KMS-11 (cell line): ENCODE measurements around the gene PARVA.

Experiments
- H2AFZ ChIP-seq: fragments of 200-600 bp; sonication (generic); 2 replicates; pipeline ENCODE4 v1.6.1; 2016; ENCODE audit warnings: antibody characterized with exemption, mixed run types, low read depth
- H3K27ac ChIP-seq: fragments of 200-600 bp; sonication (generic); 2 replicates; pipeline ENCODE4 v1.6.1; 2016; ENCODE audit warnings: mild to moderate bottlenecking, mixed run types
- H3K27me3 ChIP-seq: fragments of 200-600 bp; sonication (generic); 2 replicates; pipeline ENCODE4 v1.6.1; 2017; ENCODE audit warnings: mild to moderate bottlenecking, low read depth, mixed run types, moderate library complexity; ENCODE audit not compliant: insufficient read depth
- H3K36me3 ChIP-seq: fragments of 200-600 bp; sonication (generic); 2 replicates; pipeline ENCODE4 v1.6.1; 2017; ENCODE audit warnings: mild to moderate bottlenecking, mixed run types; ENCODE audit not compliant: insufficient read depth
- H3K4me1 ChIP-seq: fragments of 200-600 bp; sonication (generic); 2 replicates; pipeline ENCODE4 v1.6.1; 2016; ENCODE audit warnings: mild to moderate bottlenecking, low read depth, mixed run types; ENCODE audit not compliant: poor library complexity, severe bottlenecking
- H3K4me2 ChIP-seq: fragments of 200-600 bp; sonication (generic); 2 replicates; pipeline ENCODE4 v1.7.0; 2016; ENCODE audit warnings: mild to moderate bottlenecking, mixed run types
- H3K4me3 ChIP-seq: fragments of 200-600 bp; sonication (generic); IDR thresholded peaks from 2 replicates; pipeline ENCODE4 v1.6.1; 2017; ENCODE audit warnings: low read depth, low read length, mixed read lengths; ENCODE audit not compliant: insufficient read depth
- H3K79me2 ChIP-seq: fragments of 200-600 bp; sonication (generic); 2 replicates; pipeline ENCODE4 v1.6.1; 2016; ENCODE audit warnings: low read depth, mixed run types; ENCODE audit not compliant: insufficient read depth
- H3K9ac ChIP-seq: fragments of 200-600 bp; sonication (generic); 2 replicates; pipeline ENCODE4 v1.6.1; 2016; ENCODE audit warnings: mild to moderate bottlenecking, mixed run types
- H4K20me1 ChIP-seq: fragments of 200-600 bp; sonication (generic); 2 replicates; pipeline ENCODE4 v1.6.1; 2016; ENCODE audit warnings: mild to moderate bottlenecking, mixed run types; ENCODE audit not compliant: insufficient read depth
- TF ChIP-seq, protein P1 (sequence below): fragments of 200-600 bp; sonication (generic); conservative IDR thresholded peaks from 2 replicates; pipeline ENCODE4 v1.6.1; 2017; ENCODE audit warnings: low read depth, mild to moderate bottlenecking, antibody characterized with exemption, low read length, moderate library complexity, mixed read lengths

Gene PARVA

DNA sequence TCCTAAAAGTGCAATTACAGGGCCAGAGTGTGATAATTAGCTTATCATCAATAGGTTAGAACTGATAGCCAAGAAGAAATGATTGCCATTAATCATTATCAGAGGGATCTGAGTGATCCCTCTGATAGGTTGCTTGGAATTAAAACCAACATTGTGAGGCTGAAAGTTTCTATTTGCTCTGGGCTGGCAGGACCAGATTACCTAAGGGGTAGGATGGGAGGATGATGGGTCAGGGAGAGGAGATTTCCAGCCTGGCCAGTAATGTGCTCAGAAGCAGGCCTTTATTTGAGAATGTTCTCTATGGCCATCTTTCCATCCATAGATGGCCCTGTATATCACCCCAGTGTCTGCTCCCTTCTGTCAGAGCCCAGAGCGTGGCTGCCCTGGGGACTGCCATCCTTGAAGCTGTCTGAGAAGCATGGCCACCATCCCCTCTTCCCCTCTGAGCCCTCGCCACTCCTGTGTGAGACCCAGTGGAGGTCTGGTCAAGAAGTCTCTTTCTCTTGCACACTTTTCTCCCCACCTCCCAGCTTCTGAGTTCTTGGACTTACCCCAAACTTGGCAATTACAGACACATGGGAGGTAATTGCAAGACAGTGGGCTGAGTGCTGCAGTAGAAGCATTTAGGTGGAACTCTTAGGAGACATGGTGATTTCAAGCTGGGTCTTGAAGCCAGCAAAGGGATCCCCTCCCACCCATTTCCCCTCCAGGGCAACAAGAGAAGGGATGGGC, 11.7 kb downstream of the PARVA start:
- H3K36me3 ChIP-seq, result no peaks in the 10 kb centered on the region
- TF ChIP-seq, protein P1, sequence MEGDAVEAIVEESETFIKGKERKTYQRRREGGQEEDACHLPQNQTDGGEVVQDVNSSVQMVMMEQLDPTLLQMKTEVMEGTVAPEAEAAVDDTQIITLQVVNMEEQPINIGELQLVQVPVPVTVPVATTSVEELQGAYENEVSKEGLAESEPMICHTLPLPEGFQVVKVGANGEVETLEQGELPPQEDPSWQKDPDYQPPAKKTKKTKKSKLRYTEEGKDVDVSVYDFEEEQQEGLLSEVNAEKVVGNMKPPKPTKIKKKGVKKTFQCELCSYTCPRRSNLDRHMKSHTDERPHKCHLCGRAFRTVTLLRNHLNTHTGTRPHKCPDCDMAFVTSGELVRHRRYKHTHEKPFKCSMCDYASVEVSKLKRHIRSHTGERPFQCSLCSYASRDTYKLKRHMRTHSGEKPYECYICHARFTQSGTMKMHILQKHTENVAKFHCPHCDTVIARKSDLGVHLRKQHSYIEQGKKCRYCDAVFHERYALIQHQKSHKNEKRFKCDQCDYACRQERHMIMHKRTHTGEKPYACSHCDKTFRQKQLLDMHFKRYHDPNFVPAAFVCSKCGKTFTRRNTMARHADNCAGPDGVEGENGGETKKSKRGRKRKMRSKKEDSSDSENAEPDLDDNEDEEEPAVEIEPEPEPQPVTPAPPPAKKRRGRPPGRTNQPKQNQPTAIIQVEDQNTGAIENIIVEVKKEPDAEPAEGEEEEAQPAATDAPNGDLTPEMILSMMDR, result no peak
- H3K27ac ChIP-seq, result no peak overlapping the region
- H2AFZ ChIP-seq, result no peak overlapping the region
- no peaks in the 10 kb centered on the region for H3K27me3 ChIP-seq
- no peaks in the 10 kb centered on the region for H4K20me1 ChIP-seq
- H3K9ac ChIP-seq, result no peak overlapping the region
- H3K4me1 ChIP-seq, result no peaks in the 10 kb centered on the region
- no peaks in the 10 kb centered on the region for H3K79me2 ChIP-seq
- H3K4me3 ChIP-seq, result no peak overlapping the region
- H3K4me2 ChIP-seq, result no peak overlapping the region

DNA sequence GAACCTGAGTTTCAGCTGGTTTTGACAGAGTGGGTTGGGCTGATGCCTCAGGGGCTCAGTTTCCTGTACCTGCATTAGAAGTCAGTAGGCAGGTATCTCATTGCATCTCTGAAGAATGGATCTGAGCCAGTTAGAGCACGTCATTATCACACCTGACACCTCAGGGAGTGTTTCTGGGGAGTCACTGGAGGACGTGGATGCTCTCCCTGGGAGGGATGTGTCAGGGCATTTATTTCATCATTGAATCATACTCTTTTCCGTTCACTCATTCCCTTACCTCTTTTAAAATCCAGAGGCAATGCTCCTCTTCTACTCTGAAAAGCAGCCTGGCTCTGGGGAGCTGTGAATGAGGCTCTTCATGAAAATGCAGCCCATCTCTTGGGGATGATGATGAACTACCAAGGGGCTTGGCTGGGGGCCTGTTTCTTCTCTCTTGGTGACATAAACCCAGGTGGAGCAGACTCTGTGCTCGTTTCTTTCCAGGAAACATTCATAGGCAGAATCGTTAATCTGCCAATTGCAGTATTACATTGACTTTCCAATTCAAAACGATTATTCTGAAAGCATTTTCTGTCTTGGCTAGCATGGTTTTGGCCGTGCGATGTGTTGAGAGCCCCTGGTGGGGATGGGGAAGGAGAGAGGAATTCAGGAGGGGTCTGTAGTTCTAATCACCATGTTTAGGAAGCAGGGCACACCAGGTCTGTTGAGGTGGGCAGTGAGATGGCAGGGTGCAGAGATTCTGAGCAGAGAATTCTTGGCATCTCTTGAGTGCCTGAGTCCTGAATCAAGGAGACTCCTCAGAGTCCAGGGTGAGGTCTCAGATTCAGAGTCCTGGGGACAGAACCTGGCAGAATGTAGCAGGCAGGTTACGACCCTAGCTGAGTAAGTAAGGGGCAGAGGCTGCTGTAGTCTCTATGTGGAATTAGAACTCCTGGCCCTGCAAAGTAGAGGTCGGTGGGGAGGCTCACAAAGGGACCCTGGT, 12.6 kb downstream of the PARVA start:
- H3K4me3 ChIP-seq, result no peak overlapping the region
- TF ChIP-seq, protein P1, result no peak
- no peaks in the 10 kb centered on the region for H4K20me1 ChIP-seq
- no peaks in the 10 kb centered on the region for H3K36me3 ChIP-seq
- H3K4me2 ChIP-seq, result no peak overlapping the region
- no peaks in the 10 kb centered on the region for H3K79me2 ChIP-seq
- H3K9ac ChIP-seq, result no peak overlapping the region
- H3K4me1 ChIP-seq, result no peaks in the 10 kb centered on the region
- H3K27me3 ChIP-seq, result no peaks in the 10 kb centered on the region
- H2AFZ ChIP-seq, result no peak overlapping the region
- H3K27ac ChIP-seq, result no peak overlapping the region

DNA sequence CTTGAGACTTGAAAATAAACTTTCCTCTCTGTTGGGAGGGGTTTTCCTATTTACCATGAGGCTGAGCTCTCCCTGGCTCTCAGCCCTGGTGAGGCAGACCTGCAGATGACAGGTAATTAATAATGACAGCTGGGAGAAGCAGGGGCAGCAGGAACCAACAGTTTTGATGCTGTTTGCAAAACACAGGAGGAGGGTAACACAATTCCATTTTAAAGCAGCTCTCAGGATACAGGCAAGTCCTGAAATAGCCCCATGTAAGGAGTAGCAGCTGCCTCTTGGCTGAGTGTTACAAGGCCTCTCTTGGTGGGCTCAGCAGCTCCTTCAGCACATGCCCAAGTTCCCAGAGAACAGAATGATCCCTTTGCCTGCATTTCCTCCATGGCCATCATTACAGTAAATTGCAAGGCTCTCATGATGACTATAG, 13.3 kb downstream of the PARVA start:
- Histone ChIP-seq H3K27me3 (no peaks in the 10 kb centered on the region), H2AFZ (no peak overlapping the region), H4K20me1 (no peaks in the 10 kb centered on the region), H3K27ac (no peak overlapping the region), H3K4me1 (no peaks in the 10 kb centered on the region), H3K79me2 (no peaks in the 10 kb centered on the region), H3K9ac (no peak overlapping the region), H3K4me2 (no peak overlapping the region), H3K36me3 (no peaks in the 10 kb centered on the region), H3K4me3 (no peak overlapping the region)
- TF ChIP-seq, protein P1, result no peak

DNA sequence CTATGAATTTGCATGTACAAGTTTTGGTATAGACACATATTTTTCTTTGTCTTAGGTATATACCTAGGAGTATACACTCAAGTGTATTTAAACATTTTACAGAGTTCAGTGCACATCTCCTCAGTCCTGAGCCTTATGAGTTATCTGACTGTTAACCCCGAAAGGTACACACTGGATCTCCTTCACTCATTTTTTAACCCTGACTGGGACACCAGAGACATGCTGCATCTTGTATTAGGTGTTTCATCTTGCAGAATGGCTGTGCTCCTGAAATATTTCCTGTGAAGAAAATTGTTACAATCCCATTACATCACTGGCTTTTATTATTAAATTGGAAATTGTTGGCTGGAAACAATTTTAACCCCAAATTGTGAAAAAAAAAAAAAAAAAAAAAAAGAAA, 15.3 kb downstream of the PARVA start:
- no peaks in the 10 kb centered on the region for H3K27me3 ChIP-seq
- no peak overlapping the region for H3K4me2 ChIP-seq
- H3K36me3 ChIP-seq, result no peaks in the 10 kb centered on the region
- H3K4me3 ChIP-seq, result no peak overlapping the region
- no peaks in the 10 kb centered on the region for H3K4me1 ChIP-seq
- H3K27ac ChIP-seq, result no peak overlapping the region
- H2AFZ ChIP-seq, result no peak overlapping the region
- no peaks in the 10 kb centered on the region for H3K79me2 ChIP-seq
- no peak overlapping the region for H3K9ac ChIP-seq
- TF ChIP-seq, protein P1, result no peak
- no peaks in the 10 kb centered on the region for H4K20me1 ChIP-seq
